Lower leg skin (tissue), 4 donors: Measurements from ENCODE around the gene GSK3A. TPM values are rescaled to one million over a fixed set of nuclear protein-coding genes. Genes with fewer than 3 reads are reported as not detected.

Experiments used
- DNase-seq, 2 donors: peaks; one replicate each; pipeline ENCODE4 v3.0.0-alpha.2; 2019; ENCODE audit warnings: low spot score in 2 of 2
- H3K4me3 ChIP-seq: fragments of 200-600 bp; sonication (generic); 2 replicates; pipeline ENCODE4 v1.5.1; 2017; ENCODE audit warnings: mild to moderate bottlenecking, low read depth; ENCODE audit not compliant: poor library complexity, severe bottlenecking
- POLR2A ChIP-seq, 2 donors: fragments of 450-650 bp; IDR thresholded peaks; one replicate each; pipeline ENCODE4 v1.6.1; 2016 to 2017; ENCODE audit warnings: antibody characterized with exemption in 2 of 2, mild to moderate bottlenecking in 1 of 2, moderate library complexity in 1 of 2
- WGBS, 2 donors: methylation state at CpG; one replicate each; pipeline ENCODE4 v1.1.5; 2018; 5-methylcytosine and 5-hydroxymethylcytosine counted together
- intact Hi-C: fragments of 100-400 bp; cut with DNase I; formaldehyde crosslinking; loops from one replicate; pipeline ENCODE4 v1.15.0; 2023; ENCODE audit warnings: low total_unique reads
- total RNA-seq, 4 donors: library from RNA; depleted of rRNA; stranded (reverse); fragments of >200 nt; gene quantifications; one replicate each; pipeline ENCODE4 v1.1.0, GENCODE V29; 2016
- TF ChIP-seq, protein P1 (sequence below), 3 donors: fragments of 450-650 bp; IDR thresholded peaks; one replicate each; pipeline ENCODE4 v1.5.1; 2016; ENCODE audit warnings: antibody characterized with exemption in 3 of 3, mild to moderate bottlenecking in 3 of 3, moderate library complexity in 2 of 3

The GSK3A gene
- total RNA-seq, 4 donors from 2014 or later = 31.4 to 42.0 (median 34.1) TPM

DNA sequence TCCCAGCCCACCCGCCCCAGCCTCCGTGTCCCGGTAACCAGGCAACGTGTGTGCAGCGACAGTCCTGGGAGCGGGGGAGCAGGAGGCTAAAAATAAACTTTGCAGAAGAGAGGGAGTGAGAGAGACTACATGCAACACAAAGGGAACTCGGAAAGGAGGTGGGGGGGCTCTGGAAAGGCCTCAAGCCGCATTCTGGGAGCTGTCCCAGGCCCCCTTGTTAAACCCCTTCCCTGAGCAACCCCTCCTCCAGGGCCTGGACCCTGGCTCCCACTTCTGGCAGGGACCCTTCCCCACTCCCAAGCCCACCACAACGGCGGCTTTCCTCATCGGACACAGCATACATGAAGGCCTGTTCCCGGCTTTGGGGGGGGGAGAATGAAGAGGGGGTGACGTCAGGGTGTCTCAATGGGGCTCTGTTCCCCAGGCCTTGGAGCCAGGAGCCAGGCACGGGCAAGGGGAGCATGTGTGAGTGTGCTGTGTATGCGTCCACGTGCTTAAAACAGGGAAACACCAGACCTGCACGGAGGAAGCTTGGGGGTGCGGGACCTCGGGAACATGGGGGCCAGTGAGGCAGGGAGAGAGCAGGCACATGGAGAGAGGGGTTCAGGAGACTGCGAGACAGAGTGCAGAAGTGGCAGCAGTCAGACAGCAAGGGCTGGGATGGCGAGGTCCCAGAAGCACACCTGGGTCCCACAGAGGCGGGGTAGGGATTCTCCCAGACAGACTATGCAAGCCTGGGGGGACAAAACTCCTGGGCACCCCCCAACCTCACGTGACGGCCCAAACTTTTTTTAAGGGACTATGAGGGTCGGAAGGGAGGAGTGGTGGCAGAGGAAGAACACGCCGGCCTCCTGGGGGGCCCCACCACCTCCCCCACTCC lies 10.2 kb upstream of the GSK3A start:
- 0 to 5% methylated on average over 26 to 27 of the region's 27 CpGs for WGBS, 2 donors
- peak; percentile 45 to 92 for DNase-seq
- TF ChIP-seq POLR2A (IDR thresholded peaks at IDR 0.05) = no peak
- TF ChIP-seq, protein P1, sequence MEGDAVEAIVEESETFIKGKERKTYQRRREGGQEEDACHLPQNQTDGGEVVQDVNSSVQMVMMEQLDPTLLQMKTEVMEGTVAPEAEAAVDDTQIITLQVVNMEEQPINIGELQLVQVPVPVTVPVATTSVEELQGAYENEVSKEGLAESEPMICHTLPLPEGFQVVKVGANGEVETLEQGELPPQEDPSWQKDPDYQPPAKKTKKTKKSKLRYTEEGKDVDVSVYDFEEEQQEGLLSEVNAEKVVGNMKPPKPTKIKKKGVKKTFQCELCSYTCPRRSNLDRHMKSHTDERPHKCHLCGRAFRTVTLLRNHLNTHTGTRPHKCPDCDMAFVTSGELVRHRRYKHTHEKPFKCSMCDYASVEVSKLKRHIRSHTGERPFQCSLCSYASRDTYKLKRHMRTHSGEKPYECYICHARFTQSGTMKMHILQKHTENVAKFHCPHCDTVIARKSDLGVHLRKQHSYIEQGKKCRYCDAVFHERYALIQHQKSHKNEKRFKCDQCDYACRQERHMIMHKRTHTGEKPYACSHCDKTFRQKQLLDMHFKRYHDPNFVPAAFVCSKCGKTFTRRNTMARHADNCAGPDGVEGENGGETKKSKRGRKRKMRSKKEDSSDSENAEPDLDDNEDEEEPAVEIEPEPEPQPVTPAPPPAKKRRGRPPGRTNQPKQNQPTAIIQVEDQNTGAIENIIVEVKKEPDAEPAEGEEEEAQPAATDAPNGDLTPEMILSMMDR (IDR thresholded peaks at IDR 0.05) = no peak
- peak overlapping the region; percentile 66 for H3K4me3 ChIP-seq
- intact Hi-C loops = no loop called here

DNA sequence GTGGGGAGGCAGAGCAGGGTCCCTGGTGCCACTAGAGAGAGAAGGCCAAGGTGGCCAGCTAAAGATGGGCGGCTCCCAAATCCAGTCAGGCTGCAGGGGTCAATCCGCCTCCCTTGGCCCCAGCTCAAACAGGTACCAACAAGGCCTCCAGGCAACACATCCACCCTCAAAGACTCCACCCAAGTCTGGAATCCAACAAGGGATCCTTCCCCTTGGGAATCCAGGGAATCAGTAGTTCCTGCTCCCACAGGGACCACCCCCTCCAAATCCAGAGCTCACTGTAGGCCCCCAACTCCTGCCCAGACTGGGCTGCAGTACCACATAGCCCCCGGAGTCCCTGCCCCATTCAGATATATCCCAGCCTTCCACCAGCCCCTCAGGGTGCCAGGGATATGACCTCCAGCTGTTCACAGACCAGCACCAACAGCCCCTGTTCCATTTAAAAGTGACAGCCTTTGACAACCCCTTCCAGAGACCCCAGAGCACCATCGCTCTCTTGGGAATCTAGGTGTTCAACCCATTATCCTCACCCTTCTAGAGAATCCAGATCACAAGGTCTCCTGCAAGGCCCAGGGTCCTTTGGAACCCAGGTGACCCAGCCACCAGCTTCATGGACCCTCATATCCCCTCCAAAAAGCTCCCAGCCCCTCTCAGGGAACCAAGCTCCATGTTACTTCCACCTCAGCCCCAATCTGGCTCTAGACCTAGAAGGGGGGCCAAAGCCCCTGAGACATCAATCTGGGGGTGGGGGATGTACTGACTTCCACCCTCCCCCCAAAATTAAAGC lies 9.4 kb upstream of the GSK3A start:
- TF ChIP-seq, protein P1 (IDR thresholded peaks at IDR 0.05) = no peak
- TF ChIP-seq POLR2A (IDR thresholded peaks at IDR 0.05) = no peak
- DNase-seq = no peak
- 54 to 58% methylated on average over 4 of the region's 4 CpGs for WGBS, 2 donors
- no peak overlapping the region for H3K4me3 ChIP-seq
- intact Hi-C loops = no loop called here

DNA sequence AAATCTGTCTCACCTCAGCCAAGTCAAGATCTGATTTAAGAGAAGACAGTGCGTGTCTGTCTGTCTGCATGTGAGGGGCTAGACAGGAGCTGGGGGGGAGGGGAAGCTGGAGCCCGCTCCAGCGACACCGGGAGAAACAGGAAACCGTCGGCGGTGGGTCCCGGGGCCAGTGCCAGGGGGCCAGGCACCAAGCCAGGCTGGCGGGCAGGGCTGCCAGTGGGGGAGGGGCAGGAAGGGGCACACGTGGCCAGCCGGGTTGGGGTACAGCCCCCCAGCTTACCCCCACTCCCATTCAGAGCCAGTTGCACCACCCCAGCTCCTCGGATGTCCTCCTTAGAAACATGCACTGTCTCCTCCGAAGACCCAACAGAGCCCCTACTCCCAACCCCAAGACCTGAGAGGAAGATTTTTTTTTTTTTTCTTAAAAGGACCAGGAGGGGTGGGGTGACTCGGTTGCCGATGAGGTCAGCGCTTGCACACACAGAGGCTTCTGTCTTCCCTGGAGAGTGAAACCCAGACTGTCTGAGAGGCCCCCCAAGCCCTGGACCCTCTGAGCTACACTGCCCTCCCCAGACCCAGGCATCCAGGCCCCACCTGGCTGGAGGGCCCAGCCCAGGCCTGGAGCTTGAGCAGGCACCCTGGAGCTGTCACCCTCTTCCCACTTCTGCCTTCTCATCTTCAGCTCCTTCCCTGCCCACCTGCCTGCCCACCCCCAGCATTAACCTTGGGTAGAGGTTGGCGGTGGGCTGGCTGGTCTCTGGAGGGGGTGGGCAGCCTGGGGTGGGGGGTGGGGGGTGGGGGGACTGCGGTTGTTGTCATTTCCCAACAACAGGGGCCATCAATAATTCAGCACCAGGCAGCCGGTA lies 8.5 kb upstream of the GSK3A start:
- intact Hi-C loops = no loop called here
- TF ChIP-seq, protein P1 (IDR thresholded peaks at IDR 0.05) = no peak
- TF ChIP-seq POLR2A (IDR thresholded peaks at IDR 0.05) = no peak
- WGBS, 2 donors = 9 to 13% methylated on average over 19 of the region's 19 CpGs
- peak in 1 of 2 donors; percentile 37 for DNase-seq
- H3K4me3 ChIP-seq = no peak overlapping the region

DNA sequence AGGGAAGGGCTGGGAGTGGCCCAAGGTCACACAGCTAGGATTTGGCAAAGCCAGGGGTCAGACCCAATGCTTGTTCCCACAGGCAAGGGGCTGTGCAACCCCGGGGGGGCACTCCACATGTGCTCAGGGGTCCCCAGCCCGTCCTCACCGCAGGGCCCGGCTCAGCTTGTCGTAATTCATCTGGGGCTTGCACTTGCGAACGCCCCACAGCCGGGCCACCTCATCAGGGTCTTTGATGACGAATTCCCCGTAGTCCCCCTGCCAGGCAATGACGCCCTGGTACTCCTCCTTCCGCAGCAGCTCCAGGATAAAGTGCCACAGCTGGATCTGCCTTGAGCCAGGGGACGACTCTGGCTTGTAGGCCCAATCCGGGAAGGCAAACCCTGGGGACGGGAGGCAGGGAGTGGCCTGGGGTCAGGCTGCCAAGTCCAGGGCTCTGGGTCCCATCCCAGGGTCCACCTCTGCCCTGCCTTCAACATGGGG lies 7.8 kb upstream of the GSK3A start:
- intact Hi-C loops = no loop called here
- 43 to 46% methylated on average over 15 of the region's 15 CpGs for WGBS, 2 donors
- peak; percentile 18 to 91 for DNase-seq
- no peak overlapping the region for H3K4me3 ChIP-seq
- TF ChIP-seq, protein P1 (IDR thresholded peaks at IDR 0.05) = no peak
- TF ChIP-seq POLR2A (IDR thresholded peaks at IDR 0.05) = no peak

DNA sequence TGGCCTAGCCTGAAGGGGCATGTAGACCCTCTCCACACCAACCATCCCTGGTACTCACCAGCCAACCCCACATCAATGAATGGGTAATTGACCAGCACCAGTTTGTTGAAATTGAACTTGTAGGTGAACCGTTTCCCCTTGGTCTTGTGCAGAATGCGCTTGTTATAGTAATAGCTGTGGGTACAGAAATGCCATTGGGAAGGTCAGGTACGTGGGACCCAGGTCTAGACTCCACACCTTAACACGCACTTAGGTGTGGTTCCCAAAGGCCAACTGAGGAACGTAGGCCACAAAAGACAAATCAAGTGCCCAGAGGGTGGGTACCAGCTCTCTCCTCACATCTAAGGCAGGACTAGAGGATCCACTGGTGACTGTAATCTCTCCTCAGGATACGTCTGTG lies 7.4 kb upstream of the GSK3A start:
- intact Hi-C loops = loop anchor here (10.0 kb wide), 1 partner anchor 45 kb away; no protein-coding TSS in a partner anchor
- 69 to 88% methylated on average over 6 of the region's 6 CpGs for WGBS, 2 donors

More for the DNA sequence above, 7.4 kb upstream of the GSK3A start:
- no peak overlapping the region for H3K4me3 ChIP-seq
- TF ChIP-seq POLR2A (IDR thresholded peaks at IDR 0.05) = no peak
- TF ChIP-seq, protein P1 (IDR thresholded peaks at IDR 0.05) = no peak
- no peak for DNase-seq
